Measurements from ENCODE around the gene CCDC149.

Gene CCDC149

GRCh38 chr4:24775032-24775605 is 137.7 kb downstream of the CCDC149 start:
- DNase-seq (ENCODE audit: low read depth): no peak

GRCh38 chr4:24774452-24774851 is 138.4 kb downstream of the CCDC149 start:
- DNase-seq (ENCODE audit: low read depth): no peak

GRCh38 chr4:24772952-24773351 is 139.9 kb downstream of the CCDC149 start:
- DNase-seq (ENCODE audit: low read depth): no peak

- DNase-seq (ENCODE audit: low read depth): no peak
Observed at GRCh38 chr4:24772061-24772705, 140.7 kb downstream of the CCDC149 start.

- DNase-seq (ENCODE audit: low read depth): no peak
Observed at GRCh38 chr4:24771241-24771640, 141.6 kb downstream of the CCDC149 start.

- DNase-seq (ENCODE audit: low read depth): no peak
Observed at GRCh38 chr4:24770667-24771066, 142.2 kb downstream of the CCDC149 start.

- DNase-seq (ENCODE audit: low read depth): no peak
Observed at GRCh38 chr4:24770032-24770584, 142.7 kb downstream of the CCDC149 start.

GRCh38 chr4:24769571-24769970 is 143.3 kb downstream of the CCDC149 start:
- DNase-seq (ENCODE audit: low read depth): no peak

- DNase-seq (ENCODE audit: low read depth): no peak
Observed at GRCh38 chr4:24768604-24769003, 144.2 kb downstream of the CCDC149 start.

GRCh38 chr4:24768006-24768405 is 144.8 kb downstream of the CCDC149 start:
- no peak for DNase-seq (ENCODE audit: low read depth)

- DNase-seq (ENCODE audit: low read depth): no peak
Observed at GRCh38 chr4:24765376-24765988, 147.4 kb downstream of the CCDC149 start.

- DNase-seq (ENCODE audit: low read depth): no peak
Observed at GRCh38 chr4:24764345-24764744, 148.5 kb downstream of the CCDC149 start.

GRCh38 chr4:24763631-24764297 is 149.1 kb downstream of the CCDC149 start:
- DNase-seq (ENCODE audit: low read depth): no peak

Data from activated T-cell treated with anti-CD3 and anti-CD28 coated beads for 24 hours (primary cell).